NCI-H1694 (cell line): ENCODE results near the gene CAPN5.
"Not testable (repeated sequence)": the region's sequence is repeated elsewhere in the genome, so short reads cannot be mapped to it uniquely, and the experiment has no call there.

Experiments
- DNase-seq: peaks from one replicate; lab custom pipeline; 2025; lab: John Stamatoyannopoulos, UW

Gene CAPN5

DNA sequence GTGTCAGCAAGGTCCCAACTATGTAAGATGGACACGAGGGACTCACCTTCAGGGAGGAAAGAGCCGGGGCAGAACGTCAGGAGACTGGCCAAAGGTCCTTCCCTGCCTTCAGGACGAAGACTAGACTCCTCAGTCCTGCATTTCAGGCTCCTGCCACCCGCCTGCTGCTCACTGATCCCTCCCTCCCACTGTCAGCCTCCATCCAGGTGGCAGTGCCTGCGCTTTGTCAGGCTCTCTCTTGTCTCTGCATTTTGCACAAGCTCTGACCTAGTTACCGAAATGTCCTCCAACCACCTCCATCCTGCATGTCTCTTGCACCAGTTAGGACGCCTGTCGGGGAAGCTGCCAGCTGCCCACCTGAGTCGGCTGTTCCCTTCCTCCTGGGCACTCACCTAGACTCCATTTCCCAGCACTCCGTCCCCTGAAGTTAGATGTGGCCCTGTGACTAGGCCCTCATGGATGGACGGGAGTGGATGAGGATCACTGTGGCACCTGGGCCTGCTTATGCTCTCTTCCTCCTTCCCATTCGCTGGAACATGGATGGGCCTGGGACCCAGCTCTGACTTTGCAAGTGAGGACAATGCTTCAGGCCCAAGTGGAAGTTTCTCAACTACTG, 24.6 kb upstream of the CAPN5 start:
- DNase-seq: no peak

- no peak for DNase-seq
Observed at GRCh38 chr11:77044356-77044755, 22.4 kb upstream of the CAPN5 start.

GRCh38 chr11:77044886-77045285, 21.9 kb upstream of the CAPN5 start:
- DNase-seq: no peak

- DNase-seq: no peak
Observed at GRCh38 chr11:77046060-77046501, 20.7 kb upstream of the CAPN5 start.

DNA sequence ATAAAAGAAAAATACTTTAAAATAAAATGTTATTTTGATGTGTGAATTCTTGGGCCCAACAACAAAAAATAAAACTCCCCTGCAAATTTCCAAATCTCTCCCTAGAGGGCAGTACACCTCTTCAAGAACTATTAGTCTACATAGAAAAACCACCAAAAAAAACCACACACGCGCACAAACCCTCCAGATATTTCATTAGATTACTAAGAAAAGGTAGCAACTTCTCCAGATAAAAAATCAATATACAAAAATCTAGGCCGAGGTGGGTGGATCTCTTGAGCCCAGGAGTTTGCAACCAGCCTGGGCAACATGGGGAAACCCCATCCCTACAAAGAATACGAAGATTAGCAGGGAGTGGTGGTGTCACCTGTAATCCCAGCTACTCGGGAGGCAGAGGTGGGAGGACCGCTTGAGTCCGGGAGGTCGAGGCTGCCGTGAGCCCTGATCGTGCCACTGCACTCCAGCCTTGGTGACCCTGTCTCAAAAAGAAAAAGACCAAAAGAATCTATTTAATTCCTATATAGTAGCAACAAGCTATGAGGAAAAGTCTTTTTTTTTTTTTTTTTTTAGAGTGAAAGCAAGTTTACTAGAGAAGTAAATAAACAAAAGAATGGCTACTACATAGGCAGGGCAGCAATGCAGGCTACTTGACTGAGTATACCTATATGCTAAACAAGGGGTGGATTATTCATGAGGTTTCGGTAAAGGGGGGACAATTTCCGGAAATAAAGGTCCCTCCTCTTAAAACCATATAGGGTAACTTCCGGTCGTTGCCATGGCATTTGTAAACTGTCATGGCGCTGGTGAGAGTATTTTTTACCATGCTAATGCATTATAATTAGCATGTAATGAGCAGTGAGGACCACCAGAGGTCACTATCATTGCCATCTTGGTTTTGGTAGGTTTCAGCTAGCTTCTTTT, 19.5 kb upstream of the CAPN5 start:
- DNase-seq: peak; percentile 95

GRCh38 chr11:77047928-77048446, 18.8 kb upstream of the CAPN5 start:
- not testable (repeated sequence) for DNase-seq

GRCh38 chr11:77049026-77049425, 17.7 kb upstream of the CAPN5 start:
- no peak for DNase-seq

GRCh38 chr11:77051511-77051910, 15.3 kb upstream of the CAPN5 start:
- DNase-seq: no peak

DNA sequence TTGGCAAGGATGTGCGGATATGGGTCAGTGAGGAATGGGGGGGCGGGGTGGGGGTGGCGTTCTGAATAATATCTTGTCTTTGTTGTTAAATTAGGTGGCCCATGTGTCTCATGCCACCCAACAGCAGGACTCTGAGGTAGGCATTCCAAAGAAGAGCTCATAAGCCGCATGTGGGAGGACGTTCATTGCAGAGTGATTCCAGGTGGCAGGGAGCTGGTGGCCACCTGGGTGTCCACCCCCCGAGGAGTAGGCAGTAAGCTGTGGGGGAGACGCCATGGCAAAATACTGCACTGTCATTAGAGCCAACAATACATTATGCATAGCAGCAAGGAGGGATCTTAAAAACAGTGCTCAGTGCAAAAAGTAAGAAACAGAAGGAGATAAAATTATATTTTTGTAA, 14.3 kb upstream of the CAPN5 start:
- DNase-seq: no peak

DNA sequence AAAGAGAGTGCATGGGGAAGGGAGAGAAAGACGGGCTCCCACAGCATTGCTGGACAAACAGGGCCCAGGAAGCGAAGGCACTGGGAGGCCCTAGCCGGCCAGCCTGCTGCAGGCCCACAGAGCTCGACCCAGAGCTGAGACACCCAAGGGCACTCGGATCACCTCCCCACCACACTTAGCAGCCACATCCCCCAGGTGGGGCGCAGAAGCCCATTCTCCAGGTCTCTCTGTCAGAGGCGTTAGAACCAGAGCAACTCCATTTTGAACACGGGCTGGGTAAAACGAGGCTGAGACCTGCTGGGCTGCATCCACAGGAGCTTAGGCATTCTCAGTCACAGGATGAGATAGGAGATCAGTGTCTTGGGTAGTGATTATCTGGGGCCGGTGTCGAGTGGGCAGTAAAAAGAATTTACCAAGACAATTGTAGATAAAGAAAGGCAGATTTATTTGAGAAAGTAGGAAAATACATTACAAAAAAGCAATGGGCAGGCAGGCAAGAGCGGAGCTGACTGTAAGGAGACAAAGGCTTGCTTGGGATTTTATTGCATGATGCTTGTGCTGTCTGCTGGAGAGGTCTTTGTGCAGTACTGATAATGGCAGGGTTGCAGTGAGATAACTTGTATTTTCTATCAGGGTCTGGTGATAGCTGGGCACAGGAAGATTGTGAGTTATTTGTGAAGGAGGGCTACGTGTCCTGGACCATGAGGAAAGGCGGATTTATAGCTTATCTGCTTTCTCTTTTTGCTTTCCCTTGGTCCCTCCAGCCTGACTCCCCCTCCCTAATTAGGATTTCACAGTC, 13.4 kb upstream of the CAPN5 start:
- no peak for DNase-seq

- DNase-seq: no peak
Observed at GRCh38 chr11:77054084-77054483, 12.7 kb upstream of the CAPN5 start.

GRCh38 chr11:77055101-77055561, 11.6 kb upstream of the CAPN5 start:
- DNase-seq: no peak

DNA sequence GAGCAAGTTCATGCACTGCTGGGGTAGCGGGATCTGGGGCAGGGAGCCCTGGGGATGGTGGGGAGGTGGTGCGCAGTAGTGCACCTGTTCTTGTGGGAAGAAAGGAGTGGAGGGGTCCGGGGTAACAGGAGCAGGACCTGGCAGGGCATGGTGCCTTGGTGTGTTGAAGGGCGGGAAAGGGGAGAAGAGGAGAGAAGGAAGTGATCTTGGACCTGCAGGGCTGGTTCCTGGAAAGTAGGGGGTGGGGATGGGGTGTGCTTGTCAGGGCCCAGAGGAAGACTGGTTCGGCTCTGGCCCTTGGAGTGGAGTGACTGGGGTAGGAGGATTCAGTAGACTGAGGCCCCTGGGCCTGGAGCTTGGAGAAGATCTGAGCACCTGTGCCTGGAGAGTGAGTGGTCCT, 10.9 kb upstream of the CAPN5 start:
- DNase-seq: no peak

DNA sequence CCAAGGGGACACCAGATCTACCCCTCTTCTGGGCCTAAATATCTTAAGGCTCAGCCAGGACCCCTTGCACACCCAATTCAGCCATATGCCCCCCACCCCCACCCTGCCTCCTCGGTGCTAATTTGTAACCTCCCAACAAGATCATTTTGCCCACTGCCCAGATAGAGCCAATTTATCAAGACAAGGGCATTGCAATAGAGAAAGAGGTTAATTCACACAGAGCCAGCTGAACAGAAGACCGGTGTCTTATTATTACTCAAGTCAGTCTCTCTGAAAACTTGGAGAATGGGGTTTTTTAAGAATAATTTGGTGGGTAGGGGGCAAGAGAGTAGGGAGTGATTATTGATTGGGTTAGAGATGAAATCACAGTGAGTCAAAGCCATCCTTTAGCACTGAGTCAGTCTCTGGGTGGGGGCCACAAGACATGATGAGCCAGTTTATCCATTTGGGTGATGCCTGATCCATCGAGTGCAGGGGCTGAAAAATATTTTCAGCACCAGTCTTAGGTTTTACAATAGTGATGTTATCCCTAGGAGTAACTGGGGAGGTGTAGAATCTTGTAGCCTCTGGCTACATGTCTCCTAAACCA, 9.9 kb upstream of the CAPN5 start:
- no peak for DNase-seq

- no peak for DNase-seq
Observed at GRCh38 chr11:77057938-77058474, 8.8 kb upstream of the CAPN5 start.

DNA sequence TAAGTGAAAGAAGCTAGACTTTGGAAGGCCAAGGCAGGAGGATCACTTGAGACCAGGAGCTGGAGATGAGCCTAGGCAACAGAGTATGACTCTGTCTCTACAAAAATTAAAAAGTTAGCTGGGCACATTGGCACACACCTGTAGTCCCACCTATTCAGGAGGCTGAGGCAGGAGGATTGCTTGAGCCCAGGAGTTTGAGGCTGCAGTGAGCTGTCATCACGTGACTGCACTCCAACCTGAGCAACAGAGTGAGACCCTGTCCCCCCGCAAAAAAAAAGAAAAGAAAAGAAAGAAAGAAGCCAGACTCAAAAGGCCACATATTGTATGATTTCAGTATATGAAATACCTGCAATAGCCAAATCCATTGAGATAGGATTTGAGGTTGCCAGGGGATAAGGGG, 7.9 kb upstream of the CAPN5 start:
- no peak for DNase-seq

GRCh38 chr11:77059806-77060205, 7.0 kb upstream of the CAPN5 start:
- no peak for DNase-seq

- DNase-seq: no peak
Observed at GRCh38 chr11:77060234-77060633, 6.5 kb upstream of the CAPN5 start.

GRCh38 chr11:77061258-77061657, 5.5 kb upstream of the CAPN5 start:
- not testable (repeated sequence) for DNase-seq

- no peak for DNase-seq
Observed at GRCh38 chr11:77062924-77063323, 3.8 kb upstream of the CAPN5 start.

DNA sequence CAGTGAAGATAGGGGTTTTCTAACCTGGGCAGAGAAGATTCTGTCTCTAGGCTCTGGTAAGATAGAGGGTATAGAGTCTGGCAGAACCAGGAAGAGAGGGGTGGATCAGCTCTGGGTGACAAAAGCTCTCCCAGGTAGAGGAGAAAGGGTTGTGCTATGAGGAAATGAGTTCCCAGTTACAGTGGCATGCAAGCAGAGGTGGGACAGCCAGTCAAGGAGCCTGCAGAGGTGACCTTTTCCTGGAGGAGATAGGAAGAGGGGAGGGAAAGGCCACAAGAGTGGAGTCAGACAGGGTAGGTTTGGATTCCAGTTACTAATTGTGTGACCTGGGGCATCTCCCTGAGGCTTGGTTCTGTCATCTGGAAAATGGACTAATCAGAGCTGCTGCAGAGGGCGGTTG, 3.4 kb upstream of the CAPN5 start:
- no peak for DNase-seq

DNA sequence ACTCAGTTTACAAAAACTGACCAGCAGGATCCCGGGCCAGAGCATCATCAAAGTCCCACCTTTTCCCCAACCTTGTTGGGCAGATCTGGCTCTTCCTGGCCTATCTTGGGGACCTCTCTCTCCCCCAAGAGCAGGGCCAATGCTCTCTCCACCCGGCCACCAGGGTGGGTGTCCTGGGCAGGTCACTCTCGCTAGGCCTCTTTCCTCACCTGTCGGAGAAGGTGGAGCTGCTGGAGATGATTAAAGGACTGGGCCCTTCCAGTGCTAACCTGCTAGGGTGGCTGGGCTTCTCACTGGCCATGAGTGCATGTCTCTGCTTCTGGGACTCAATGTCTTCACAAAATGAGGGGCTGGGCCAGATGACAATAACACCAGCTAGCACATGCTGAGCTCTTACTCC, 2.9 kb upstream of the CAPN5 start:
- DNase-seq: no peak
